ENCODE measurements around the gene PDZRN3. TPM values are rescaled to one million over a fixed set of nuclear protein-coding genes. Genes with fewer than 3 reads are reported as not detected.

Gene PDZRN3
- total RNA-seq, 1 donor from 2014 or later, result 28.7 TPM

- TF ChIP-seq CTCF (IDR thresholded peaks at IDR 0.05; ENCODE audit: unreplicated experiment), result no peak
- H3K27me3 Mint-ChIP-seq, result peaks cover 4% of the 10 kb centered on the region
- DNase-seq (ENCODE audit: low spot score, unreplicated experiment), result no peak
- no peak overlapping the region for H3K27ac Mint-ChIP-seq
- peaks cover 2% of the 10 kb centered on the region for H3K36me3 Mint-ChIP-seq (ENCODE audit: insufficient read depth)
- no peak overlapping the region for H3K4me3 Mint-ChIP-seq (ENCODE audit: low read depth)
- H3K9me3 Mint-ChIP-seq (ENCODE audit: low read depth), result no peaks in the 10 kb centered on the region
- peaks cover 25% of the 10 kb centered on the region for H3K4me1 Mint-ChIP-seq (ENCODE audit: low read depth)
Measured at GRCh38 chr3:73609655-73610054, 15.1 kb downstream of the PDZRN3 start.

DNA sequence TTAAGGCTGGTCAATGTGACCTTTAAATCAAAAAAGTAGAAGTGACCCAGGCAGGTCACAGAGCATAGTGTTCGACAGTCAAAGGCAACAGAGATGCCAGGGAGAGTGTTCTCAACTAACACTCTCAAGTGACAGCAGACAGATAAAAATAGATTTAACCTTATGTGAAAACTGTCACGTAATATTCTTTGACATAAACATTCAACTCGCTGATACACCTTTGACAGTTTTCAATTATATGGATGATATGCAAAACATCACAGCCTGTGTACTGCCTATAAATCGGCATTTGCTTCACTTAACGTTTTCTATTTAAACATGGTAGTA, 15.5 kb downstream of the PDZRN3 start:
- no peak for TF ChIP-seq CTCF (IDR thresholded peaks at IDR 0.05; ENCODE audit: unreplicated experiment)
- Mint-ChIP-seq H3K27me3 (peaks cover 4% of the 10 kb centered on the region), H3K4me3 (ENCODE audit: low read depth) (no peak overlapping the region), H3K36me3 (ENCODE audit: insufficient read depth) (peaks cover 2% of the 10 kb centered on the region), H3K9me3 (ENCODE audit: low read depth) (no peaks in the 10 kb centered on the region), H3K4me1 (ENCODE audit: low read depth) (peaks cover 22% of the 10 kb centered on the region), H3K27ac (no peak overlapping the region)
- DNase-seq (ENCODE audit: low spot score, unreplicated experiment), result no peak

GRCh38 chr3:73608456-73609314, 16.1 kb downstream of the PDZRN3 start:
- TF ChIP-seq CTCF (IDR thresholded peaks at IDR 0.05; ENCODE audit: unreplicated experiment), result no peak
- H3K27me3 Mint-ChIP-seq, result peaks cover 4% of the 10 kb centered on the region
- H3K9me3 Mint-ChIP-seq (ENCODE audit: low read depth), result no peaks in the 10 kb centered on the region
- DNase-seq (ENCODE audit: low spot score, unreplicated experiment), result no peak
- no peak overlapping the region for H3K27ac Mint-ChIP-seq
- H3K36me3 Mint-ChIP-seq (ENCODE audit: insufficient read depth), result peaks cover 2% of the 10 kb centered on the region
- H3K4me1 Mint-ChIP-seq (ENCODE audit: low read depth), result peaks cover 21% of the 10 kb centered on the region
- H3K4me3 Mint-ChIP-seq (ENCODE audit: low read depth), result no peak overlapping the region

DNA sequence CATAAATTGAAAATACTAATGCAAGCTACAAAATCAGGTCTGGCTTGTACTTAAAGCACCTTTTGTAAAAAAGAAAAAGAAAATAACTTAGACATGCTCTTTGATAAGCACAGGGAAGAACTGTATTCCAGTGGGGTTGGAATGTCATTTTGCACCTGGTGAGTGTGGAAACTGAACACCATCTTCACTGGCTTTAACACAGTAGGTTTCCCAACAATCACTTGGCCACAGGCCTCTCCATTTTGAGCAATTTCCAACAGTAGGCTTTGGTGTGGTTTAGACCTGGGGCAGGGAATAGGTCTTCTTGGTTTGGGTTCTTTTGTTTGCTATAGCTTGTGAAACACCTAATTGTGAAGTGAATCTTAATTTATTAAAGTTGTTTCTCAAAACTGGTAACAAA, 18.9 kb downstream of the PDZRN3 start:
- no peak overlapping the region for H3K4me3 Mint-ChIP-seq (ENCODE audit: low read depth)
- H3K36me3 Mint-ChIP-seq (ENCODE audit: insufficient read depth), result peaks cover 5% of the 10 kb centered on the region
- peaks cover 14% of the 10 kb centered on the region for H3K4me1 Mint-ChIP-seq (ENCODE audit: low read depth)
- no peaks in the 10 kb centered on the region for H3K9me3 Mint-ChIP-seq (ENCODE audit: low read depth)
- no peak for TF ChIP-seq CTCF (IDR thresholded peaks at IDR 0.05; ENCODE audit: unreplicated experiment)
- no peak overlapping the region for H3K27ac Mint-ChIP-seq
- no peaks in the 10 kb centered on the region for H3K27me3 Mint-ChIP-seq
- DNase-seq (ENCODE audit: low spot score, unreplicated experiment), result no peak

- Mint-ChIP-seq H3K4me3 (ENCODE audit: low read depth) (no peak overlapping the region), H3K9me3 (ENCODE audit: low read depth) (no peaks in the 10 kb centered on the region), H3K27me3 (no peaks in the 10 kb centered on the region), H3K36me3 (ENCODE audit: insufficient read depth) (peaks cover 5% of the 10 kb centered on the region), H3K27ac (no peak overlapping the region), H3K4me1 (ENCODE audit: low read depth) (peaks cover 14% of the 10 kb centered on the region)
- no peak for DNase-seq (ENCODE audit: low spot score, unreplicated experiment)
- TF ChIP-seq CTCF (IDR thresholded peaks at IDR 0.05; ENCODE audit: unreplicated experiment), result no peak
Measured at GRCh38 chr3:73605412-73605811, 19.3 kb downstream of the PDZRN3 start.

All from progenitor cell of endocrine pancreas (in vitro differentiated cells).